Jurkat, Clone E6-1 (cell line): ENCODE results near the gene PEA15. TPM values are rescaled to one million over a fixed set of nuclear protein-coding genes. Genes with fewer than 3 reads are reported as not detected.

Experiments used
- DNase-seq: peaks from one replicate; pipeline ENCODE4 v3.0.0-alpha.2; 2011; ENCODE audit warnings: low read depth, low spot score
- H3K4me3 ChIP-seq: 2 replicates; pipeline ENCODE4 v1.5.1; 2011; ENCODE audit warnings: mild to moderate bottlenecking, low read length, control low read depth, moderate library complexity
- polyA plus RNA-seq: library from polyadenylated mRNA; unstranded; fragments of >200 nt; gene quantifications from one replicate; pipeline ENCODE4 v1.2.1, GENCODE V29; 2012; ENCODE audit warnings: missing spikeins; ENCODE audit not compliant: insufficient read length, insufficient read depth

PEA15 gene
- polyA plus RNA-seq: 45.5 TPM

- peak within 1 kb of the TSS; percentile 84 for H3K4me3 ChIP-seq
- peak; percentile 8 for DNase-seq
Measured at GRCh38 chr1:160205242-160206035, at the start of gene PEA15. PEA15 (plus strand) TSS chr1:160205384; CDS start chr1:160211545, 6,161 bp downstream.

- no peak for DNase-seq
- no peak overlapping the region for H3K4me3 ChIP-seq
Measured at GRCh38 chr1:160156361-160156760, 48.8 kb upstream of the PEA15 start.

- DNase-seq: no peak
- H3K4me3 ChIP-seq: no peak overlapping the region
Measured at GRCh38 chr1:160157174-160157573, 48.0 kb upstream of the PEA15 start.

GRCh38 chr1:160158031-160158430, 47.2 kb upstream of the PEA15 start:
- no peak overlapping the region for H3K4me3 ChIP-seq
- no peak for DNase-seq

GRCh38 chr1:160158534-160158933, 46.6 kb upstream of the PEA15 start:
- H3K4me3 ChIP-seq: no peak overlapping the region
- DNase-seq: no peak

- H3K4me3 ChIP-seq: no peak overlapping the region
- DNase-seq: no peak
Measured at GRCh38 chr1:160159846-160160245, 45.3 kb upstream of the PEA15 start.

GRCh38 chr1:160161965-160162705, 43.0 kb upstream of the PEA15 start:
- DNase-seq: no peak
- H3K4me3 ChIP-seq: no peak overlapping the region

- no peak for DNase-seq
- no peak overlapping the region for H3K4me3 ChIP-seq
Measured at GRCh38 chr1:160162931-160163330, 42.3 kb upstream of the PEA15 start.

- no peak for DNase-seq
- no peak overlapping the region for H3K4me3 ChIP-seq
Measured at GRCh38 chr1:160163615-160164014, 41.6 kb upstream of the PEA15 start.

- H3K4me3 ChIP-seq: no peak overlapping the region
- no peak for DNase-seq
Measured at GRCh38 chr1:160164121-160164520, 41.1 kb upstream of the PEA15 start.

- H3K4me3 ChIP-seq: no peak overlapping the region
- no peak for DNase-seq
Measured at GRCh38 chr1:160166166-160166868, 38.9 kb upstream of the PEA15 start.

GRCh38 chr1:160167056-160167455, 38.1 kb upstream of the PEA15 start:
- no peak for DNase-seq
- no peak overlapping the region for H3K4me3 ChIP-seq

GRCh38 chr1:160167580-160167979, 37.6 kb upstream of the PEA15 start:
- no peak overlapping the region for H3K4me3 ChIP-seq
- DNase-seq: no peak

- no peak overlapping the region for H3K4me3 ChIP-seq
- DNase-seq: no peak
Measured at GRCh38 chr1:160168016-160168415, 37.2 kb upstream of the PEA15 start.

- no peak for DNase-seq
- H3K4me3 ChIP-seq: no peak overlapping the region
Measured at GRCh38 chr1:160168609-160169369, 36.4 kb upstream of the PEA15 start.

GRCh38 chr1:160169553-160170399, 35.4 kb upstream of the PEA15 start:
- DNase-seq: no peak
- no peak overlapping the region for H3K4me3 ChIP-seq

GRCh38 chr1:160171354-160171753, 33.8 kb upstream of the PEA15 start:
- H3K4me3 ChIP-seq: no peak overlapping the region

GRCh38 chr1:160171980-160172379, 33.2 kb upstream of the PEA15 start:
- DNase-seq: no peak
- H3K4me3 ChIP-seq: no peak overlapping the region

More at GRCh38 chr1:160171354-160171753, 33.8 kb upstream of the PEA15 start:
- DNase-seq: no peak
